Measurements from ENCODE around the gene NUFIP1.
"Not testable (repeated sequence)": the region's sequence is repeated elsewhere in the genome, so short reads cannot be mapped to it uniquely, and the experiment has no call there.

Gene NUFIP1

GRCh38 chr13:44989071-44989889, at the start of gene NUFIP1, which contains the start of gene GPALPP1:
TSS of gene NUFIP1 (minus strand) at chr13:44989471. CDS start at chr13:44989436, 35 bp downstream.
TSS of gene GPALPP1 (plus strand) at chr13:44989538. CDS start at chr13:44989655, 117 bp downstream.
- peak; percentile 72 for DNase-seq (ENCODE audit: low read depth)

- DNase-seq (ENCODE audit: low read depth): no peak
These were observed 46.9 kb upstream of the NUFIP1 start for GRCh38 chr13:45036206-45036605.

- DNase-seq (ENCODE audit: low read depth): no peak
These were observed 45.1 kb upstream of the NUFIP1 start for GRCh38 chr13:45034342-45034741.

GRCh38 chr13:45024847-45025246, 35.6 kb upstream of the NUFIP1 start:
- DNase-seq (ENCODE audit: low read depth): no peak

- DNase-seq (ENCODE audit: low read depth): no peak
These were observed 32.0 kb upstream of the NUFIP1 start for GRCh38 chr13:45021250-45021649.

GRCh38 chr13:45019981-45020380, 30.7 kb upstream of the NUFIP1 start:
- DNase-seq (ENCODE audit: low read depth): not testable (repeated sequence)

GRCh38 chr13:45016792-45017425, 27.6 kb upstream of the NUFIP1 start:
- DNase-seq (ENCODE audit: low read depth): no peak

GRCh38 chr13:45015300-45015699, 26.0 kb upstream of the NUFIP1 start:
- DNase-seq (ENCODE audit: low read depth): no peak

GRCh38 chr13:45011198-45011597, 21.9 kb upstream of the NUFIP1 start:
- DNase-seq (ENCODE audit: low read depth): no peak

- DNase-seq (ENCODE audit: low read depth): no peak
These were observed 18.6 kb upstream of the NUFIP1 start for GRCh38 chr13:45007823-45008222.

GRCh38 chr13:45007225-45007624, 18.0 kb upstream of the NUFIP1 start:
- DNase-seq (ENCODE audit: low read depth): no peak

- DNase-seq (ENCODE audit: low read depth): no peak
These were observed 14.8 kb upstream of the NUFIP1 start for GRCh38 chr13:45004096-45004495.

- DNase-seq (ENCODE audit: low read depth): no peak
These were observed 14.1 kb upstream of the NUFIP1 start for GRCh38 chr13:45003417-45003816.

GRCh38 chr13:44989941-44990340, 670 bp upstream of the NUFIP1 start:
- no peak for DNase-seq (ENCODE audit: low read depth)

GRCh38 chr13:44978328-44978727, 10.9 kb downstream of the NUFIP1 start:
- no peak for DNase-seq (ENCODE audit: low read depth)

GRCh38 chr13:44976949-44977583, 12.2 kb downstream of the NUFIP1 start:
- DNase-seq (ENCODE audit: low read depth): no peak

GRCh38 chr13:44976196-44976595, 13.1 kb downstream of the NUFIP1 start:
- DNase-seq (ENCODE audit: low read depth): no peak

GRCh38 chr13:44974056-44974793, 15.0 kb downstream of the NUFIP1 start:
- no peak for DNase-seq (ENCODE audit: low read depth)

GRCh38 chr13:44972956-44973581, 16.2 kb downstream of the NUFIP1 start:
- DNase-seq (ENCODE audit: low read depth): no peak

- no peak for DNase-seq (ENCODE audit: low read depth)
These were observed 17.3 kb downstream of the NUFIP1 start for GRCh38 chr13:44971656-44972595.
